HL-60 (cell line): ENCODE results near the gene RAB15.

ENCODE experiments used
- POLR2AphosphoS5 ChIP-seq: IDR thresholded peaks from 2 replicates; pipeline ENCODE4 v1.6.1; 2012; ENCODE audit warnings: low read depth
- TF ChIP-seq, protein P1 (sequence below): IDR thresholded peaks from one replicate; pipeline ENCODE4 v1.5.1; 2011; ENCODE audit warnings: low read length, control low read depth, inconsistent platforms; ENCODE audit not compliant: insufficient read depth

DNA sequence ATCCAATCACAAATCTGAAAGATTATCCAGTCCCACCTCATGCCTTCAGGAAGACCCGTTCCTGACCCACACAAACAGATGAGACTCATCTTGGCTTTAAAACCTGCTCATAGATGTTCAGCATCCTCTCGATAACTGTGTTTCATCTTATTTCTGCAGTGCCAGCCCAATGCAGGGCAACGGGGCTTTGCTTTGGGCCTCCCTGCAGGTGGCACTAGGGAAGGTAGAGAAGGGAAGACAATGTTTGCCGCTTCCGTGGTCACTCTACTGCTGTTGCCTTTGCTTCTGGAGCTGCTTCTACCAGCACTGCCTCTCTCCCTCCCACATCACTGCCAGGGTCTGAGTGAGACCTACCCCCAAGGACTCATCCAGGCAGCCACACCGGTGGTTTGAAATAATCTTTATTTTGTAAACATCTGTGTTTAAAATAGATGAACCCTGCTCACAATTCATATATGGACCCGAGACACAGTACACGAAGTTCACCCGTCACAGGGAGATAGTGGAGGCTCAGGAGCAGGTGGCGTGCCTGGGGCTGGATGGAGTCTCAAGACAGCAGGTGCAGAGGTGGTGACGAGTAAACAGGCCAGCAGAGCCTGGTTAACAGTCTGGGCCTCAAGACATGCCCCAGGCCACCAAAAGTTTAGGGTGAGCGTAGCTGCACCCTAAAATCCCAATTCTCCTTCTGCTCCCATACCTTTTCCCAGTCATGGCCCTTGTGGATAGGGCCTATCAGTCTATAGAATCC is 26.5 kb downstream of the RAB15 start:
- TF ChIP-seq, protein P1, sequence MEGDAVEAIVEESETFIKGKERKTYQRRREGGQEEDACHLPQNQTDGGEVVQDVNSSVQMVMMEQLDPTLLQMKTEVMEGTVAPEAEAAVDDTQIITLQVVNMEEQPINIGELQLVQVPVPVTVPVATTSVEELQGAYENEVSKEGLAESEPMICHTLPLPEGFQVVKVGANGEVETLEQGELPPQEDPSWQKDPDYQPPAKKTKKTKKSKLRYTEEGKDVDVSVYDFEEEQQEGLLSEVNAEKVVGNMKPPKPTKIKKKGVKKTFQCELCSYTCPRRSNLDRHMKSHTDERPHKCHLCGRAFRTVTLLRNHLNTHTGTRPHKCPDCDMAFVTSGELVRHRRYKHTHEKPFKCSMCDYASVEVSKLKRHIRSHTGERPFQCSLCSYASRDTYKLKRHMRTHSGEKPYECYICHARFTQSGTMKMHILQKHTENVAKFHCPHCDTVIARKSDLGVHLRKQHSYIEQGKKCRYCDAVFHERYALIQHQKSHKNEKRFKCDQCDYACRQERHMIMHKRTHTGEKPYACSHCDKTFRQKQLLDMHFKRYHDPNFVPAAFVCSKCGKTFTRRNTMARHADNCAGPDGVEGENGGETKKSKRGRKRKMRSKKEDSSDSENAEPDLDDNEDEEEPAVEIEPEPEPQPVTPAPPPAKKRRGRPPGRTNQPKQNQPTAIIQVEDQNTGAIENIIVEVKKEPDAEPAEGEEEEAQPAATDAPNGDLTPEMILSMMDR: no peak
- no peak for TF ChIP-seq POLR2AphosphoS5
